HEK293 (cell line): ENCODE data around the gene SPECC1L.

ENCODE experiments used
- CTCF ChIP-seq: fragments of 450-650 bp; formaldehyde crosslinking; IDR thresholded peaks from 2 replicates; pipeline ENCODE4 v1.5.1; 2016; ENCODE audit warnings: missing biosample characterization, missing genetic modification characterization
- ELK4 ChIP-seq: IDR thresholded peaks from 2 replicates; pipeline ENCODE4 v1.6.1; 2011; ENCODE audit warnings: mild to moderate bottlenecking, low read depth, low read length, borderline replicate concordance
- KLF16 ChIP-seq: fragments of 450-650 bp; formaldehyde crosslinking; IDR thresholded peaks from 2 replicates; pipeline ENCODE4 v1.5.1; 2017; ENCODE audit warnings: missing biosample characterization, missing genetic modification characterization
- REST ChIP-seq: fragments of 450-650 bp; formaldehyde crosslinking; IDR thresholded peaks from 2 replicates; pipeline ENCODE4 v1.5.1; 2016; ENCODE audit warnings: missing biosample characterization, missing genetic modification characterization
- TF ChIP-seq, protein P1 (sequence below): fragments of 450-650 bp; formaldehyde crosslinking; IDR thresholded peaks from 2 replicates; pipeline ENCODE4 v1.5.1; 2017; ENCODE audit warnings: missing biosample characterization, missing genetic modification characterization

- TF ChIP-seq ELK4 = no peak
- no peak for TF ChIP-seq REST (tag by site-specific recombination)
- no peak for TF ChIP-seq CTCF
- TF ChIP-seq, protein P1, sequence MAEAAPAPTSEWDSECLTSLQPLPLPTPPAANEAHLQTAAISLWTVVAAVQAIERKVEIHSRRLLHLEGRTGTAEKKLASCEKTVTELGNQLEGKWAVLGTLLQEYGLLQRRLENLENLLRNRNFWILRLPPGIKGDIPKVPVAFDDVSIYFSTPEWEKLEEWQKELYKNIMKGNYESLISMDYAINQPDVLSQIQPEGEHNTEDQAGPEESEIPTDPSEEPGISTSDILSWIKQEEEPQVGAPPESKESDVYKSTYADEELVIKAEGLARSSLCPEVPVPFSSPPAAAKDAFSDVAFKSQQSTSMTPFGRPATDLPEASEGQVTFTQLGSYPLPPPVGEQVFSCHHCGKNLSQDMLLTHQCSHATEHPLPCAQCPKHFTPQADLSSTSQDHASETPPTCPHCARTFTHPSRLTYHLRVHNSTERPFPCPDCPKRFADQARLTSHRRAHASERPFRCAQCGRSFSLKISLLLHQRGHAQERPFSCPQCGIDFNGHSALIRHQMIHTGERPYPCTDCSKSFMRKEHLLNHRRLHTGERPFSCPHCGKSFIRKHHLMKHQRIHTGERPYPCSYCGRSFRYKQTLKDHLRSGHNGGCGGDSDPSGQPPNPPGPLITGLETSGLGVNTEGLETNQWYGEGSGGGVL = no peak
- no peak for TF ChIP-seq KLF16 (tag by site-specific recombination)
These were observed 127.8 kb downstream of the SPECC1L start for GRCh38 chr22:24398409-24398808.
